OCI-M2 (cell line): ENCODE results near the gene INO80C.

Source experiments
- DNase-seq: peaks from one replicate; lab custom pipeline; 2025; ENCODE audit not compliant: unreplicated experiment; lab: John Stamatoyannopoulos, UW

Gene INO80C

GRCh38 chr18:35513181-35513936, 15.6 kb upstream of the INO80C start:
- no peak for DNase-seq

- DNase-seq = no peak
These were observed 15.0 kb upstream of the INO80C start for GRCh38 chr18:35512761-35513160.

GRCh38 chr18:35511833-35512232, 14.1 kb upstream of the INO80C start:
- DNase-seq = no peak

GRCh38 chr18:35511428-35511827, 13.7 kb upstream of the INO80C start:
- no peak for DNase-seq

- DNase-seq = no peak
These were observed 12.4 kb upstream of the INO80C start for GRCh38 chr18:35510076-35510651.

GRCh38 chr18:35508746-35509338, 11.1 kb upstream of the INO80C start:
- DNase-seq = no peak

- DNase-seq = no peak
These were observed 10.3 kb upstream of the INO80C start for GRCh38 chr18:35508030-35508429.

- DNase-seq = no peak
These were observed 9.9 kb upstream of the INO80C start for GRCh38 chr18:35507623-35508022.

- no peak for DNase-seq
These were observed 9.4 kb upstream of the INO80C start for GRCh38 chr18:35507192-35507591.

GRCh38 chr18:35506024-35506712, 8.4 kb upstream of the INO80C start:
- no peak for DNase-seq

- no peak for DNase-seq
These were observed 7.2 kb upstream of the INO80C start for GRCh38 chr18:35504996-35505395.

GRCh38 chr18:35502052-35502451, 4.3 kb upstream of the INO80C start:
- DNase-seq = no peak

- no peak for DNase-seq
These were observed 3.6 kb upstream of the INO80C start for GRCh38 chr18:35501369-35501768.

GRCh38 chr18:35500113-35500512, 2.4 kb upstream of the INO80C start:
- DNase-seq = no peak

- peak; percentile 21 for DNase-seq
These were observed 762 bp downstream of the INO80C start for GRCh38 chr18:35497027-35497369.

GRCh38 chr18:35495536-35496314, 2.0 kb downstream of the INO80C start:
- no peak for DNase-seq

- no peak for DNase-seq
These were observed 3.2 kb downstream of the INO80C start for GRCh38 chr18:35494251-35495220.

- DNase-seq = no peak
These were observed 6.1 kb downstream of the INO80C start for GRCh38 chr18:35491700-35492077.

GRCh38 chr18:35490894-35491699, 6.7 kb downstream of the INO80C start:
- no peak for DNase-seq
